Measurements from ENCODE around the gene CDC14A.
"Not testable (repeated sequence)": the region's sequence is repeated elsewhere in the genome, so short reads cannot be mapped to it uniquely, and the experiment has no call there.

Gene CDC14A

DNA sequence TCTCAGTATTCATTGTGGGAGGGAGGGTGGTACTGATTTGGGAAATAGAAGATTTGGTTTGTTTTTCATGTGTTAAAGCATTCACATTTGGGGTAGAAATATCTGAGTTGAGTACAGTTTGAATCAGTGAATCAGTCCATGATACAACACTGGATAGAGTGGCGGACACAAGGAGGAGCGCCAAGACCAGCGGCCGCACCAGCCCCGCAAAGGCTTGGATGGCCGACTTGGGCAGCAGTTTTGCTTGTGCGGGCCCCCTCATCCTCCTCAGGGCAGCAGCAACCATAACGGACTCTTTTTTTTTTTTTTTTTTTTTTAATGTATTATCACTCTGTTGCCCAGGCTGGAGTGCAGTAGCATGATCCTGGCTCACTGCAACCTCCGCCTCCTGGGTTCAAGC, 20.0 kb upstream of the CDC14A start:
- no peak for DNase-seq (ENCODE audit: low read depth, low spot score)

DNA sequence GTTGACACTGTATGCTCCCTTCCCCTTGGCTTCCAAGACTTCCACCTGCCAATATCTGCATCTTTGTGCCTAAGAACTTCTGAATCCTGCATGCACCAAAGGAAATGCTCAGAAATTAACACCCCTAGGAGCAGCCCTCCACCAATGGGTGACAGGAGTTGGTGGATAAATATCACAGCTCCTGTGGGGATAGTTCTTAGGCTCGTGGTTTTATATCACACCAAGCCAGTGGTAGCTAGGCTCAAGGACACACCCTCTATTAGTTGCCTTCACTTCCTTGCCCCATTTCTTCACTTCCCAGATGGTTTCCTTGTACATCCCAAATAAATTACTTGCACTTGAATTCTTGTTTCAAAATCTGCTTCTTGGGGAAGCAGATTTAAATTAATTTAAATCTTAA, 16.9 kb upstream of the CDC14A start:
- no peak for DNase-seq (ENCODE audit: low read depth, low spot score)

DNA sequence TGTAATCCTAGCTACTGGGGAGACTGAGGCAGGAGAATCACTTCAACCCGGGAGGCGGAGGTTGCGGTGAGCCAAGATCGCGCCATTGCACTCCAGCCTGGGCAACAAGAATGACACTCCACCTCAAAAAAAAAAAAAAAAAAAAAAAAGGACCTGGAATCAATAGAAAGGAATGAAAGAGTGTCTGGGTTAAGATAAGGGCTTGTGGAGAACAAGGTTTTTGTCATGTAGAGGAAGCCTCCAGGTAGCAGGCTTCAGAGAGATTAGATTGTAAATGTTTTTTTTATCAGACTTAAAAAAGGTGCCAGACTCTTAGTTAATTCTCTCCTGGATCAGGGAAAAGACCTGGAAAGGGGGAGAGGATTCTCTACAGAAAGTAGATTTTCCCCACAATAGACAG, 14.4 kb upstream of the CDC14A start:
- DNase-seq (ENCODE audit: low read depth, low spot score) = not testable (repeated sequence)

DNA sequence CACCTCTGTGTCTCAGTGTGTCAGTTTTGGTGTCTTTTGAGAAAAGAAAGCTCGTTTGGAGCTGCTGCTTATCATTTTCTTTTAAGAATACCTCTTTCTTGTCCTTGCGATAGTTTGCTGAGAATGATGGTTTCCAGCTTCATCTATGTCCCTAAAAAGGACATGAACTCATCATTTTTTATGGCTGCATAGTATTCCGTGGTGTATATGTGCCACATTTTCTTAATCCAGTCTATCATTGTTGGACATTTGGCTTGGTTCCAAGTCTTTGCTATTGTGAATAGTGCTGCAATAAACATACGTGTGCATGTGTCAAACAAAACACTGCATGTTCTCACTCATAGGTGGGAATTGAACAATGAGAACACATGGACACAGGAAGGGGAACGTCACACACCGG, 12.6 kb upstream of the CDC14A start:
- not testable (repeated sequence) for DNase-seq (ENCODE audit: low read depth, low spot score)

DNA sequence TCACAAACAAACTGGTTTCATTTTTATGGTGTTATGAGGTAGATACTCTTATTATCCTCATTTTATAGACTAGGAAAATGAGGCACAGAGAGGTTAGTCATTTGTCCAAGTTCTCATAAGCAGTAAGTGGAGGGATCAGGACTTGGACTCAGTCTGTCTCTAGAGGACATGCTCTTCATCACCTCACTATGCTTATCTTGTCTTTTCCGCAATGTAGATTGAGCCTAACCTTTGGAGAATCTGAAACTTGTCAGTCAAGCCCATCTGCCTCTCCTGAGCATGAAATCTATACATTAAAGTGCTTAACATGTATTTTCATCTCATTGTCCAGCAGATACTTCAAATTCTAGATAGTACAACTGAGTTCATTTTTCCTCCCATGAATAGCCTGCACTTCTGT, 11.8 kb upstream of the CDC14A start:
- DNase-seq (ENCODE audit: low read depth, low spot score) = no peak

DNA sequence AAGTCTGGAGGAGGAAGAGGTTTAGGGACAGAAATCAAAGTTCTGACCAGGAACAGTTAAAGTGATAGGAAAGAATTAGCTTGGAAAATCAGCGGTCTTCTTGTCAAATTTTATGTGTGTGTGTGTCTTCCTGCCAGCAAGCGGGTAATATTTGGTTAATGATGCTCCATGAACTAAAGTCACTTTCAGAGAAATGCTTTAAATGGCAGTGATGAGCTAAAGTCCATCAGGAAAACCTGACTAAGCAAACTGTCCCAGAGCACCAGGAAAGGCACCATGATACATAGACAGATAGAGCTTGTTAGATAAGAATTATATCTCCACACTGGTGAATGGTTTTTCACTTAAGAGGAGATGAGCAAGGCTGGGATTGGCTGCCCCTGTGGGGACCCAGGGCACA, 10.0 kb upstream of the CDC14A start:
- DNase-seq (ENCODE audit: low read depth, low spot score) = no peak

DNA sequence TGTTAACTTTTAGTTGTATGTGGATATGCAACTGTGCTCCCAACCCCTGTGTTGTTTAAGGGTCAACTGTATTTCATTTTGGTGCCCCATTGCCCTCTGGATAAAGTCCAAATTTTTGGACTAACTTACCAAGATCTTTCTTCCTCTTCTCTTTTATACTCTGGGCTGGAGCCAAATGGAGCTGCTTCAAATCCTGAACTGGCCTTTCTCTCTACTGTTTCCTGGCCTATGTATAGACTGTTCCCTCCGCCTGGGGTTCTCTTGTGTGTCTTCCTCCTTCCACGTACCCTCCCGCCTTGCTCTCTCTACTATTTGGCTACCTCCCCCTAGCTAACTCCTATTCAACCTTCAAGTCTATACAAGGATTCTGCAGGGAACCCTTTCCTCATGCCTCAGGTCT, 8.4 kb upstream of the CDC14A start:
- no peak for DNase-seq (ENCODE audit: low read depth, low spot score)

DNA sequence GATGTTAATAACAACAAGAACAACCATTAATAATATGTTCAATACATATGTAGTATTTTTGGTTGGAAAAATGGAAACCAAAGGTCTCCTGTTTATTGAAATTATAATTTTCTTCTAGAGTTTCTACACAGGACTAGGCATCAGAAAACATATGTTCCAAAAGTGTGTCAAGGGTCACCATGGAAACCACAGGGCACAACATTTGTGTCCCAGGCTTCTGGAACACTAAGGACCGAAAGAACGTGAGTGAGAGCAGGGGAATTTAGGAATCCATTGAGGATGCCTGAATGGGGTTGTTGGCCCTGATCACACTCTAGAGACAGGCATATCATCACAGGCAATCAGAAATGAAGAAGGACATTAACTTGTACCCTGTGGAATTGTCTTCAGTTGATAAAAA, 7.5 kb upstream of the CDC14A start:
- no peak for DNase-seq (ENCODE audit: low read depth, low spot score)

DNA sequence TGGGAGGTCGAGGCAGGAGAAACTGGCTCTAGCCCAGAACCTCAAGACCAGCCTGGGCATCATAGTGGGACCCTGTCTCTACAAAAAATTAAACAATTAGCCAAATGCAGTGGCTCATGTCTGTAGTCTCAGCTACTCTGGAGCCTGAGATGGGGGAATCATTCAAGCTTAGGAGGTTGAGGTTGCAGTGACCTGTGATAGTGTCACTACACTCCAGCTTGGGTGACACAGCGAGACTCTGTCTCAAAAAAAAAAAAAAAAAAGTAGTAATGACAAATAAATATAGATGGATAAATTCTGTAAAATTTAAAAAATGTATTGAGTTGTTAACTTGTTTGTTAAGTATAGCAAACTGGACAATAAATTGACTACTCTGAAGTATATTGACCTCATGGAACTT, 5.9 kb upstream of the CDC14A start:
- DNase-seq (ENCODE audit: low read depth, low spot score) = no peak

DNA sequence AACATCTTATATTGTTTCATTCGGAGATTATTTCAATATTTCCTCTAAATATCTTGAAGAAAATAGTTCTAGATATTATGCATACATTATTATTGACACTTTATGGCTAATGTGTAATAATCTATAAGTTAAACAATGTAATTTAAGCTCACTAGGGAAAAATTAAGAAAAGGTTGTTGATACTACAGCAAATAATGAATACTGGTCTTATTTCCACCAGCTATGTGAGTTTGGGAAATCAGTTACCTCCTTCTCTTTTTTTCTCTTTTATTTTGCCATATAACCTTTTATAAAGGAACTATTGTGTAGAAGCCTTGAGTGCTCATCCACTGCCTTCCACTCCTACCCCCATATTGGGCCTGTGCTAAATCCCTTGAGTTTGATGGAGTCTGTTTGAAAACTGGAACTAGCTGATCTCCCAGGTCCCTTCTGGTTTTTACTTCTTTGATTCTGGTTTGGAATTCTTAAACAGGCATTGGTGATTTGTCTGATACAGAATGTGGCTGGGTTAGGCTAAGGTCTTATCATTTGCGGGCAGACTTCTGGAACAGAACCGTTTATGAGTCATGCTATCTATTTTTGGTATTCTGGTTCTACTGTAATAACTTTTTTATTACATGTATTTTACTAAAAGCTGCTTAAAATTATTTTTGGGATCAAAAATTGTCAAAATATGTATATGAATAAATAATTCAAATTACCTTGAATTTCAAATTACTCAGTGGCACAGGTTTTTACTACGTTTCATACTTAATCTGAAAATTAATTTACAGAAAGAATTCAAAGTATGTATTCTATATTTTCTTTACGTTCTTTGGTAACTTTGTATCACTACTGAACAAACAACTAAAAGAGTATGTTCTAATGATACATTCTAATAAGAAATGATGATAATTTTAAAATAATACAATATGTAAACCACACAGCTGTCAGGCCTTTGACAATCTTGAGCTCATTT, 5.0 kb upstream of the CDC14A start:
- DNase-seq (ENCODE audit: low read depth, low spot score) = no peak

DNA sequence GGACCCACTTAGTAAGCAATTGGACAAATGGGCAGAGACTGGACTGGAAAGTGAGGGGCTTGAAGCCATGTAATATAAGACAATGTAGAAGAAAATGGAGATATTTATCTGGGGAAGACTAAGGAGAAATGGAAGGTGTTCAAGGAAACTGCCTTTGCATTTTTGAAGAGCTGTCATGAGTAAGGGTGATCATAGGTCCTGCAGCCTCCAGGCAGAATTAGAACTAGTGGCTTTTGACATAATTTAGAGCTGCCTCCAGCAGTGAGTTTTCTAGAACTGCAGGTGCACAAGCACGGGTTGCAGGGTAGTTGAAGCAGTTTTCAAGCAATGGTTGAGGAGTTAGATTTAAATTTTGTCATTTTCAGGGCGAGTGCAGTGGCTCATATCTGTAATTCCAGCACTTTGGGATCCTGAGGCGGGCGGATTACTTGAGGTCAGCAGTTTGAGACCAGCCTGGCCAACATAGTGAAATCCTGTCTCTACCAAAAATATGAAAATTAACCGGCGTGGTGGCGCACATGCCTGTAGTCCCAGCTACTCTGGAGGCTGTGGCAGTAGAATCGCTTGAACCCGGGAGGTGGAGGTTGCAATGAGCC, 3.7 kb upstream of the CDC14A start:
- DNase-seq (ENCODE audit: low read depth, low spot score) = no peak

DNA sequence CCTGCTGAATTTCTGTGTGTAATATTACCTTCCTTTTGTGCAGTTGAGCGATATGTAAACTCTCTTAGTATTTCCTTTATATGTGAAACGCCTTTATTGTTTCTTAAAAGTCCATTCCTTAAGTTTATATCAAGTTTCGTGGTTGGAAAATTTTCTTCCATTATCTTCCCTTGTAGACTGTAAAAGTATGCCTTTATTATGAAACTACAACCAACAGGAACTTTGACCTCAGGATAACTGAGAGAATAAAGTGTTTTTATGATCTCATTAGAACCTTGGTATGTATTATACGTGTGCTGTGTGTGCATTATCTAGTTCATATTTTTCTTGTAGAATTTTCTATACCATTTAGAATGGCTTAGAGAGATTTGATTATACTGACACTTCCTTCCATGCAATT, 3.1 kb upstream of the CDC14A start:
- no peak for DNase-seq (ENCODE audit: low read depth, low spot score)

DNA sequence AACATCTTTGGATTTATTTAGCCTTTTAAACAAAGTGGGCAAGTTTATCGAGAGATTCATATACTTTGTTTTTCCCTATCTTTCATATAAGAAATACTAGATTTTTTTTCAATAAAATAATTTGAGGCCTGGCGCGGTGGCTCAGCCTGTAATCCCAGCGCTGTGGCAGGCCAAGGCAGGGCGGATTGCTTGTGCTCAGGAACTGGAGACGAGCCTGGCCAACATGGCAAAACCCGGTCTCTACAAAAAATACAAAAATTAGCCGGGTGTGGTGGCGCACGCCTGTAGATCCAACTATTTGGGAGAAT, 1.6 kb upstream of the CDC14A start:
- no peak for DNase-seq (ENCODE audit: low read depth, low spot score)

DNA sequence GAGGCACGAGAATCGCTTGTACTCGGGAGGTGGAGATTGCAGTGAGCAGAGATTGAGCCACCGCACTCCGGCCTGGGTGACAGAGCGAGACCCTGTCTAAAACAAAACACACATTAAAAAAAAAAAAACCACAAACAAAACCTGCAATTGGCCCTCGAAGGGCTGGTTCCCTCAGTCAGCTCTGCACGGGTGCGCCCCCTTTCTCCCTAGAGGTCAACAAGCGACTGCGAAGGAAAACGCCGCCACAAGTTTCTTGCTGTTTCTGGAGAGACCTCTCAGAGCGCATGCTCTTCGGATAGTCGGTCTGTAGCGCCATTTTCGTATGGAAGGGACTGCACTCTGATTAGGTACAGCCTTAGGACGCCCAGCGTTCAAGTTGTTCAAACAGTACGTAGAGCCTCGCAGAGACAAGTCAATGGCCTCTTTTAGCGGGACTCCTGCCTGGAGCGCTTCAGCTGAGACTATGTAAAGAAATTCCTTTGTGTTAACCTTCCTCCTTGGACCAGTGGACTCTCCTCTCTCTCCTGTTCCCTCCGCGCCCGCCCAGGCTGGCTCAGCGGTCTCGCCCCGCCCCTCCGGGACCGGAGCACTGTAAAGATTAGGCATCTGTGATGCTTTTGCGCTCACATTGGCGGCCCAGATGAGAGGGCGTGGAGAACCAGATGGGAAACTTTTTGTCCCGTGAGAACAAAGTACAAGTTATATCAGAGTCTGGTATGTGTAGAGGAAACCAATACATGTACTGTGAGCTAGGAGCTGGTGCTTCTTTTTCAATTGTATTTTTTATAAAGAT, 1.0 kb upstream of the CDC14A start:
- DNase-seq (ENCODE audit: low read depth, low spot score) = peak; percentile 71

DNA sequence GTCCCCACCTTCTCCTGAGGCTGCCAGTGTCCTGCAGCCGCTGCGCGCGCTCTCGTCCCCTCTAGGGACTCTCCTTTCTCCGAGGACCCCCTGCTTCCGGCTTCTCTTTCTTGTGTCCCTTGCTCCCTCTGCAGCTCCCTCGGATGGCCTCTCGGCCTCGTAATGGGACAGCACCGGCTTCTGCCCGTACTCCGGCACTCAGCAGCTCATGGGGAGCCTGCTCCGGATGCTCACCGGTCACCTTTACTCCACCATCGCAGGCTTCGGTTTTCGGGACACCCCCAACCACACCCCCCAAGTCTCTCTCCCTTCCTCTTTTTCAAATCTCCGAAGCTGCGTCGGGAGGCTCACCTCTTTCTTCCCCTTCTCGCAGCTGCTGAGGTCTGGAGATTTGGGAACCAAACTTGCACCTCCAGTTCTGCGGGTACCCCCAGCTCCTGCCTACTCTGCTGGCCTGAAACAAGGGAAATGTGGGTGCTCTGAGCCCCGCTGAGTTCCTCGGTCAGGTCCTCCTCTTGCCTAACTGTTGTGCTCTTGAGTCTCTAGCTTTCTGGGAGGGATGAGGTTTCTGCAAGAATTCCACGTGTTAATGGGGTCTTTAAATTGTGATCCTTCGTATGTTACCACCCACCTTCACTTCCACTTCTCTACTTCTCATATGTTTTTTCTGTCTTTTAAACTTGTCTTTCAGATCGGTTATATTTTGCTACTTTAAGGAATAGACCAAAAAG, 930 bp downstream of the CDC14A start:
- DNase-seq (ENCODE audit: low read depth, low spot score) = peak; percentile 1

DNA sequence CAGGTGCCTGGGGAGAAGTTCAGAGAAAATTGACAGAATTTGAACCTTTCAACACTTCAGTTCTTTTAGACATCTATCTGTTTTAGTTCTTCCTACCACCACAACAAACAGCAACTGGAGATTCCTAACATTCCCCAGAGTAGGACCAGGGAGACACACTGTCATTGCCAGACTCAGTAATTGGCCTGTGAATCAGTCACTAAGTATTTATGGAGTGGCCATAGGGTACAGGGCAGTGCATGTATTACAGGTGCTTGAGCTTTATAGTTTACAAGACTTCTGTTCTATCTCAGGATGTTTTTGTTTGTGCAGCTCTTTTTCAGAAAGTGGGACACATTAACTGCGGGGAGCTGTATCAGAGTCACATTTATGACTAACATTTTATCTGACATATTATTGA, 1.7 kb downstream of the CDC14A start:
- DNase-seq (ENCODE audit: low read depth, low spot score) = no peak

DNA sequence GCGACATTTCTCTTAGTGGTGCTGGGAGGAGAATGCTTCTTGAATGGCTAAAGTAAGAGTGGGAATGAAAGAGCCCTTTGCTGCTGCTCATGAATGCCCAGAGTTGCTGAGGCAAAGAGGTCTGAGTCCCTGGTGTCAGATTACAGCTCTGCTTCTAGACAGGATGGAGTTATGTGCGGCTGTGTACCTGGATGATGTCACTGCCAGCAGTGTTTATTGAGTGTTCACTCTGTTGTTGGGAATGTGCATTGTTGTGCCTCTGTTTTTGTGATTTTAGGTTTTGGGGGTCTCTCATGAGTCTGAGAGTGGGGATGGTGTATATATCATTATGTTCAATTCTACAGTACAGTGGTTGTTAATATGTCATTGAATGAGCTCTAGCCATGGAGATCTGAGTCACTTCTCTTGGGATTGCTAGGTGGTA, 2.7 kb downstream of the CDC14A start:
- no peak for DNase-seq (ENCODE audit: low read depth, low spot score)

DNA sequence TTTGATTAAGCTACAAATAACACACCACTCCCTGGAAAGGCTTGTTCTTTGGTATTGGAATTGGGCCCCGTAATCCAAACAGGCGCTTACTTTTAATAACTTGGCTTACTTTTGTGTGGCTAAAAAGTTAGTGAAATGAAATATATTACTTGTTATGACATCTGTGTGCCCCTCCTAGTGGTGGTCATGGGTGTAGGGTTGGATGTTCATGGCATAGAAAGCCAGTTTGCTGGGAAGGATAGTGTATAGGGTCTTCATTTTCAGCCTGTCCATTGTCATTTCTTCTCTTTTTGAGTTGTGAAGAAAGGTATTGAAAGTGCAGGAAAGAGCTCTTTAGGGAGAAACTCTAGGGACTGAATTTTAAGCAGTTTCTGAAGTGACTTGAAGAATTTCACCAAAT, 5.9 kb downstream of the CDC14A start:
- no peak for DNase-seq (ENCODE audit: low read depth, low spot score)

DNA sequence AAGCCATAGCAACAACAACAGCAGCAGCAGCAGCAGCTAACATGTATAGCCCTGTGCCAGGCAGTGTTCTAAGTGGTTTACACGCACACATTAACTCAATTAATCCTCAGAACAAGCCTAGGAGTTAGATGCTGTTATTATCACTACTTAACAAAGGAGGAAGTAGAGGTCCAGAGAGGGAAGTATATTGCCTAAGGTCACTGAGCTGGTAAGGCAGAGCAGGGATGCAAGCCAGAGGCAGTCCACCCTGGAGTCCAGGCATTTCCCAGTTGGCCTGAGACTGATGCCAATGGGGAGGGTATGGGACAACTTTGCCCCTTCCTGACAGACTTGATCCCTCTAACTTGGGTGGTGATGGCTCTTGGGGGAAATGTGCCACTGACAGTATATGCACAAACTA, 6.8 kb downstream of the CDC14A start:
- no peak for DNase-seq (ENCODE audit: low read depth, low spot score)

DNA sequence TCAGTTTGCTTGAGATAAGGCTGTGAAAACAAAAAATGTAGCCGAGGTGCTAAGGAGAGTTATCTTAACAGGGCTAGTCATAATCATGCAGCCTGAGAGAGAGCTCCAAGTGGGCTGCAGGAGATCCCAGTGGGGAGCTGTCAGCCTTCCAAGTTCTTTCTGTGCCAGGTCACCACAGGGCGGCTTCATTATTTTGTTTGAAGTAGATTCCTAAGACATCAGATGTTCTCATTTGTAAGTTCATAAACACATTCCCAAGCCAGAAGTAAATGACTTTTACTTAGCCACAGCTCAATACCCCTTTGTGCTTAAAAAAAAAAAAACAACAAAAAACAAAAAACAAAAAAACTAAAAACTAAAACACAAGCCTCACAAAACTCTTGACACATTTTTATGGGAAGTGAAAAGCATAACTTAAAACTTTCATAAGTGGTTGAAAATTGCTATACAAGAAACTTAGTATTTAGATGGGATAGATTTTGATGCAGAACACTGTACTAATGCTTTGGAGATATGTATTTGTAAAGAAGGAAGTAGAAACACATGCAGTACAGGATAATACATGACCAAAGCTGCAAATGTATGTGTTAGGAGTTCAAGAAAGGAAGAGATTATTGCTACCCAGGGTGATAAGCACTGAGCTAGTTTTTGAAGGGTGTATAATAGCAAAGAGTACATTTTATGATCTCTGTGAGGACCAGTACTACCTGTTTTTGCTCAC, 8.6 kb downstream of the CDC14A start:
- no peak for DNase-seq (ENCODE audit: low read depth, low spot score)

DNA sequence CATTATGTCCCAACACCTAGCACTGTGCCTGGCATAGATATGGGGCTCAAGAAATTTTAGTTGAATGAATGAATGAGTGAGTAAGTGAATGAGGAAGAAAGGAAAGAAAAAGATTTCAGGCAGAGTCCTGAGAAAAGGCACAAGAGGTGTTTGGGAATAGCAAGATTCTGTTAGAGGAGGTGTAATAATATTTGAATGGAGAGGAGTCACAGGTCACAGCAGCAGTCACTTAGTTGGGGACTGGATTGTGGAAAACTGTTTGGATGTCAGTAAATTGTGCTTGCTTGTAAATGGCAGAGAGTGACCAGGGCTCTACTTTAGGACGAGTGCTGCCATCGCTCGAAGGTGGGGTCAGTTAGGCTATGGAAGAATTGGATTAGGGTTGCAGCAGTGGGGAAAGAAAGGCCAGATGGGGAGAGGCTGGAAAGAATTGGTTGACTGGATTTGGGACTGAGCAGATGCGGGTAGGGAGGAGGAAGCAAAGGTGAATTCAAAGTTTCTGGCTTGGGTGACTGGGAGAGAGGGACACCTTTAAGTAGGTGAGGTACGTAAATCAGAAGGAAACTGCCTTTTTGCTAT, 9.3 kb downstream of the CDC14A start:
- DNase-seq (ENCODE audit: low read depth, low spot score) = no peak

Measured in activated naive CD8-positive, alpha-beta T cell treated with anti-CD3 and anti-CD28 coated beads, Interleukin-2, amount 50 U/mL, for 16 hours (primary cell).